Measurements from ENCODE around the gene TMEM184A. TPM values are rescaled to one million over a fixed set of nuclear protein-coding genes. Genes with fewer than 3 reads are reported as not detected.

TMEM184A gene
- total and polyA plus RNA-seq, 2 of the 13 experiments (the other 11 are each of a cell fraction or from before 2014, with no cell fraction given): 9.5 to 20.4 TPM

- TF ChIP-seq ZNF687 (CRISPR knock-in tag; IDR thresholded peaks at IDR 0.05) (no peak), AKNA (CRISPR knock-in tag; IDR thresholded peaks at IDR 0.05; ENCODE audit: borderline replicate concordance) (no peak), ZNF646 (CRISPR knock-in tag; IDR thresholded peaks at IDR 0.05) (no peak), ZNF326 (CRISPR knock-in tag; IDR thresholded peaks at IDR 0.05; ENCODE audit: borderline replicate concordance) (no peak), ZBTB38 (CRISPR knock-in tag; IDR thresholded peaks at IDR 0.05) (no peak), ZNF503 (CRISPR knock-in tag; IDR thresholded peaks at IDR 0.05) (no peak), ZNF296 (CRISPR knock-in tag; conservative IDR thresholded peaks at IDR 0.05) (no peak)
Measured at GRCh38 chr7:1529383-1530116, 26.5 kb downstream of the TMEM184A start (continued).

Data from HepG2 (cell line).